HG02840 (cell line): ENCODE results near the gene IPPK.

Experiments
- ATAC-seq: cut with Tn5 transposase; IDR thresholded peaks from one replicate; pipeline ENCODE4 v1.9.1; 2021; ENCODE audit warnings: mild to moderate bottlenecking, moderate library complexity, moderate number of reproducible peaks; ENCODE audit not compliant: unreplicated experiment, low FRiP score

The IPPK gene

DNA sequence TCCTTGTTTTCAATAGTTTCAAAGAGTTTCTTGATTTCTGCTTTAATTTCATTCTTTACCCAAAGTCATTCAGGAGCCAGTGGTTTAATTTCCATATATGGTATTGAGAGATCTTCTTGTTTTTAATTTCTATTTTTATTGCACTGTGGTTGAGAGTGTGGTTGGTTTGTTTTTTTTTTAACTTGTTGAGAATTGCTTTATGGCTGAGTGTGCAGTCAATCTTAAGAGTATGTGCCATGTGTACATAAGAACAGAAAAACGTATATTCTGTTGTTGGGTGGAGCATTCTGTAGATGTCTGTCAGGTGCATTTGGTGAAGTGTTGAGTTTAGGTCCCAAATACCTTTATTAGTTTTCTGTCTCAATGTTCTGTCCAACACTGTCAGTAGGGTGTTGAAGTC, 26.7 kb upstream of the IPPK start:
- ATAC-seq: no peak

GRCh38 chr9:92686954-92687353, 17.0 kb upstream of the IPPK start:
- no peak for ATAC-seq

DNA sequence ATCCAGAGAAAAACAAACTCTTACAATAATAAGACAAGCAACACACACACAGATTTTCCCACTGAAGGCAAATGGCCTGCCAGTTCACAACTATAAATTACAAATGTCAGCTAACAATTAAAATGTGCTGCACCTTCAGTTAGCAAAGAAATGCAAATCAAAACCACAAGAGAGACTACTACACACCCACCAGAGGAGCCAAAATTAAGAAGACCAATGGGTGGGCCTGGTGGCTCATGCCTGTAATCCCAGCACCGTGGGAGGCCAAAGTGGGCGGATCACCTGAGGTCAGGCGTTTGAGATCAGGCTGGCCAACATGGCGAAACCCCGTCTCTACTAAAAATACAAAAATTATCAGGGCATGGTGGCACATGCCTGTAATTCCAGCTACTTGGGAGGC, 15.1 kb upstream of the IPPK start:
- ATAC-seq: no peak

- no peak for ATAC-seq
Measured at GRCh38 chr9:92682269-92682668, 12.3 kb upstream of the IPPK start.

DNA sequence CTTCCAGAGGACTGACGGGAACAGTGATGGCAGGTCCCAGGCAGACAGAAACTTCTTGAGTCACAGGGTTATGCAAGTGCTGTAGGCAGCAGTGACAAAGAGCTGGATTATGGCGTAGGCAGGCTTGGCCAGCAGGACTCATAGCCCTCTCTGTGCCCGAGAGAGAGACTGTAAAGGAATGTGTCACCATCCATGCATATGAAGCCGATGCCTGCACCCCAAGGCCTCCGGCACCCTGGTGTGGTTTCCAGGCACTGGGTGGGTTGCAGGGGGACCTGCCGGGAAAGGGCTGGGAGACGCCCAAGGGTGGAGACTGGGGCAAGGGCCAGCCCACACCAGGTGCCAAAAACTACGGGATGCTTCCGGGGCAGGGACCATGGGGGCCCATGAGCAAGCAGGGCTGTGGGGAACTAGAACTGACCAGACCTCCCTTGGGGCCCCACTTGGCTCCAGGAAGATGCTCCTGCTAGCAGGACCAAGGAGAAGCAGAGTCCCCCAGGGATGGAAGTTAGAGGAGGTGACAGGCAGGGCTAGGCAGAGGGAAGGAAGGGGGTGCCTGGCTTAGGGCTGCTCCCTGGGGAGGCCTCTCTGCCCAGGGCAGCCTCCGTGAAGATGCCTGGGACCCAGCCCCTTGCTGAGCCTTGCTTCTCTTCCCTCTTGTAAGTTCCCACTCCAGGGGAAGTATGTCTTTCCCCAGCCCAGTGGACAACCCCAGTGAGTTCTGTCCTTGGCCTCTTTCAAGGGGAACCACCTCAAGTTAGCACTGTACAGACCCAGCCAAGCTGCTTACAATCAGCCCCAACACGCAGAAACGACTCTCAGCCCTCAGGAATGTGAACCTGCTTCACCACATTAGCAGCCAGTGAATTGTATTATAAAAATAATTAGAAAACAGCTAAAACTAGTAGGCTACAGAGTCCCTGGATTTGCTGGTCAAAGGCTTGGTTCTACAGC, 10.5 kb upstream of the IPPK start:
- ATAC-seq: no peak

DNA sequence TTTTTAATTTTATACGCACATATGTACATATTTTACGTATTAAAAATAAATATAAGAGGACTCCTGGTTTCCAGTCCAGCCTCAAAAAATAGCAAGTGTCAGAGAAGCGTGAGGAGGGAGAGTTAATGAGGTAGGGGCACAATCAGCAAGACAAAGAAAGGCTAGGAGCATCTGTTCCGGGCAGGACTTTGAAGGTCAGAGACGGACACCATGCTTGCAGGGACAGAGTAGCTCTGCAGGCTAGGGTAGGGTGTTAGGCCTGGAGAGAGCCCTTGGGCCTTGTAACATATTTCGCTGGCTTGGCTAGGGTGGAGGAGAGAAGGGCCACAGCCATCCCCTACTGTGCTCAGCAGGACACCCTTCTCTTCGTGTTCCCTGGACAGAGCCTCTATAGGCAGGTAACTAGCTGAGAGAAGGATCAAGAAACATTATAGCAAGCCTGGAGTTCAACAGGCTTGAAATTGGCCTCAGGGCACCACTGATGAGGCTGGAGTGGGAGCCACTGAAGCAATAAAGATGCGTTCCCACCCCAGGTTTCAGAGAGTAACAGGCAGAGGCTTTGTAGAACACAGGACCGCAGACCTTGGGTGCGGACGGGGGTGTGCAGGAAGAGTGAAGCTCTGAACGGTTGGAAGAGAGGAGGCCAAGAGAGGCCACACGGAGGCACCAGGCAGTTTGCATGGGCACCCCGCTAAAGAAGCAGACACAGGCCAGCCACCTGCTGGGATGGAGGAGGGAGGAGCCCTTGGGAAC, 9.7 kb upstream of the IPPK start:
- ATAC-seq: no peak

GRCh38 chr9:92671323-92671722, 1.4 kb upstream of the IPPK start:
- no peak for ATAC-seq

- peak; percentile 1 for ATAC-seq
Measured at GRCh38 chr9:92669527-92669889, 423 bp downstream of the IPPK start.

- ATAC-seq: no peak
Measured at GRCh38 chr9:92668746-92669526, 995 bp downstream of the IPPK start.

GRCh38 chr9:92666912-92667532, 2.9 kb downstream of the IPPK start:
- ATAC-seq: no peak

- no peak for ATAC-seq
Measured at GRCh38 chr9:92666236-92666635, 3.7 kb downstream of the IPPK start.

GRCh38 chr9:92665836-92666235, 4.1 kb downstream of the IPPK start:
- no peak for ATAC-seq

DNA sequence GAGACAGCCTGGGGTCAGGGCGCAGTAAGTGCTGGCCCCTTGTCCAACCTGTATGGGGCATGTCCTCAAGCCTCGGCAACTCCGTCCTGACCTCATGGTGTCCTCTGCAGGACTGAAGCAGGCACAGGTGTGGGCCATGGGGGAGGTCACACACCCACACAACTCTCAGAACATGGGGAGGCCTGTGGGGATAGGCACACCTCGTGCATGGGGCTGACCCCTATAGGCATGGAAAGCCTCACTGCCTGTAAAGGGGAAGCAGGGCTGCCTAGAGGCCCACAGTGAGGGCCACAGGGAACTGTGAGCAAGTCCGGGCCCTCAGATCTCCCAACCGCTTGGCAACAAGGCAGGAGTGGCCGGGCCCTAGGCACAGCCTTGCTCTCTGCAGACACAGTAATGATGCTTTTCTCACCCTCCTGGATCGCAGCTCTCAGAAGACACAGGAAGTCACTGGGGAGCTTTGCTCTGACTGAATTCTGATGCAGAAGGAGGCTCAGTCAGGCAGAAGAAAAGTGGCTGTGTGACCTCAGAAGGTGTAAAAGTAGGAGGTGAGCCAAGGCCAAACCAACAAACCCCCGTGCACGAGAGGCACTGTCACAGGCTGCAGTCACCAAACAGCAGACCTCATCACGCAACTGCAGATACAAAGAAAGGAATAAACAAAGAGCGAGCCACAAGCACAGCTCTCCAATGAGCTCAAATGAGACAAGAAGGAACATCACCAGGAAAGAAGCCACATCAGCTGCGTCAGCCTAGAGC, 5.4 kb downstream of the IPPK start:
- no peak for ATAC-seq

DNA sequence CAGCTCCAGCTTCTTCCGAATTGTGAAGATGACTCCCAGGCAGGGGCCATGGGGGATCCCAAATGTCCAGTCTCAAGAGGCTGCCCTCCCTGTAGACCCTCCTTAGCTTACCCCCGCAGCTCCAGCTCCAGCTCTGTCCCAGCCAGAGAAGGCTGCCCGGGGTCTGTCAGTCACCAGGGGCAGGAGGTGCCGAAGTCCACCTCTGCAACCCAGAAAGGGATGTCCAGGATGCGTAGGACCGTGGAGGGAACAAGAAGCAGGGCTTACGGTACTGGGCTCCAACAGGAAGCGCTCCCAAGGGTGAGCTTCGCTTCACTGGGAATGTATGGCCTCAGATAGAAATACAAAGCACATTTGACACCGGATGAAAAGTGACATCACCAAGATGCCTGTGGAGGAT, 6.0 kb downstream of the IPPK start:
- no peak for ATAC-seq

- ATAC-seq: no peak
Measured at GRCh38 chr9:92663126-92663525, 6.8 kb downstream of the IPPK start.

GRCh38 chr9:92661743-92662142, 8.2 kb downstream of the IPPK start:
- no peak for ATAC-seq

GRCh38 chr9:92661127-92661526, 8.8 kb downstream of the IPPK start:
- no peak for ATAC-seq

DNA sequence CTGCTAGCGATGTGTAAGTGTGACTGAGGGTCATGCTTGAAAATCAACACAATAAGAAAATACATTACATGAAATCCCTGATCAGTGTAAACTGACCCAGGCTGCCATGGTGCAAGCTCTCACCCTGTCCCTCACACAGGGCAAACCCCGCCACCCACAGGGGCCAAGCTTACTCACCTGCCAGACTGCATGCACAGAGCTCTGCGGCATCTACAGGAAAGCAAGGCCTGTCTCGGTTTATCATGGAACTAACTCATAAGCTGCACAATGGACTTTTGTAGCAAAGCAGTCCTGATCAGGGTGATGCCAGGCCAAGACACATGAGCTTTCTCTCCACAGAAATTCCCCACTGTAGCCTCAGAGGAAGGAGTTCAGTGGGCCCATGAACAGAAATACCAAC, 9.7 kb downstream of the IPPK start:
- ATAC-seq: no peak

- no peak for ATAC-seq
Measured at GRCh38 chr9:92659601-92660000, 10.3 kb downstream of the IPPK start.

- ATAC-seq: no peak
Measured at GRCh38 chr9:92658611-92659010, 11.3 kb downstream of the IPPK start.
